B cell (primary cell): Measurements from ENCODE around the gene CSE1L.

Source experiments
- CTCF ChIP-seq: fragments of 200-600 bp; IDR thresholded peaks from one replicate; pipeline ENCODE4 v1.8.0; 2022; ENCODE audit warnings: antibody characterized with exemption, mild to moderate bottlenecking
- EZH2 ChIP-seq: IDR thresholded peaks from 2 replicates; pipeline ENCODE4 v1.6.1; 2012; ENCODE audit warnings: borderline replicate concordance, low read depth, mild to moderate bottlenecking, moderate library complexity, low read length; ENCODE audit not compliant: insufficient read depth, poor library complexity, severe bottlenecking

GRCh38 chr20:49140834-49141233, 94.7 kb downstream of the CSE1L start:
- TF ChIP-seq EZH2, result no peak
- no peak for TF ChIP-seq CTCF
